GM18511 (cell line): ENCODE measurements around the gene MDM2.

Experiments used
- ATAC-seq: cut with Tn5 transposase; IDR thresholded peaks from one replicate; pipeline ENCODE4 v1.9.1; 2021; ENCODE audit warnings: mild to moderate bottlenecking, moderate library complexity; ENCODE audit not compliant: unreplicated experiment

MDM2 gene

DNA sequence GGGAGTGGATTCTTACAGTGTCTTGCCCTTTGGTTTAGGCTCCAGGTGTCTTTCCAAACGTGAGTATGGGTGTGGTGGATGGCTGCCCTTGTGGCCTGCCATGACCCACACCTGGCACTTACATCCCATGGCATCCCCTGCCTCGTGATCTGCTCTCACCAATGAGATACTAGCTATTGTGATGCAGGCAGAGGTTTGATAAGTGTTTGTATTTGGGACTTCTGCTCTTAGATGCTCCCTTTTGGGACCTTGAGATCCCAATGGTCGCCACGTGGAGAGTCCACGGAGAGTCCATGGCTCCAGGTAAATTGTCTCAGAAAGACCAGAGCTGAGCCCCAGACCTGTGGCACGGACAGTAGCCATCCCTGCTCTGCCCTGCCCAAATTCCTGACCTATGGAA lies 62.5 kb downstream of the MDM2 start:
- ATAC-seq: no peak

- ATAC-seq: no peak
These were observed 63.4 kb downstream of the MDM2 start for GRCh38 chr12:68871396-68871795.

DNA sequence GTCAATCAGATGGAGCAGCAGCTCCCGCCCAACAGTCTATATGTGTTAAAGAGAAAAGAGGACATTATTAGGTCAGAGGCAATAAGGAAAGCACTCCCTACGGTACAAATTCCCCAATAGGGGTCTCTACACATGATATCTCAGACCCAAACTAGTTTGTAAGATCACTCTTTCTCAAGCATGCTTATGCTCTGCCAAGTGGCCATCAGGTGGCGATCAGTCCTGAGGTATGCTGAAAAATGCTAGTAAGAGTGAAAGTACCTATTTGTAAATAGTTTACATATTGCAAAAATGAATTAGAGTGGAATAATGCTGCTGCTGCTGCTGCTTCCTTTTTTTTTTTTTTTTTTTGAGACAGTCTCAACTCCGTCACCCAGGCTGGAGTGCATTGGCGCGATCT lies 63.9 kb downstream of the MDM2 start:
- no peak for ATAC-seq

GRCh38 chr12:68873316-68873715 lies 65.3 kb downstream of the MDM2 start:
- no peak for ATAC-seq

DNA sequence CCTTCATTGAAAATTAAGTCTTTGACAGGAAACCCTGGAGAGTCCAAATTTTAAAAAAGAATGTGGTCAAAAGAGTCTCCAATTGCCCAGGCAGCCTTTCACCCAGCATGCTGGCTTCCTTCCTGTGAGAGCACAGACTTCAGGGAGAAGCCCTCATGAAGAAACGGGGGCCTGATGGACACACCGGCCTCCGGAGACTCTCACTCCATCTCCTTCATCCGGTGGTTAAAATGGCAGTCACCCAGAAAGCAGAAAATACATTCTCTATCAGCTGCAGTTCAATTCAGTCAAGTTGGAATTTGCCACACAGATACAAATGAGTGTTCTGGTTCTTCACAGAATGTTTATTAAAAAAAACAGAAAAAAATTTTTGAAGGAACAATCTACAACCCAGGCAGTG lies 68.5 kb downstream of the MDM2 start:
- ATAC-seq: no peak

GRCh38 chr12:68877583-68877982 lies 69.6 kb downstream of the MDM2 start:
- no peak for ATAC-seq

- ATAC-seq: no peak
These were observed 70.3 kb downstream of the MDM2 start for GRCh38 chr12:68878283-68878682.

DNA sequence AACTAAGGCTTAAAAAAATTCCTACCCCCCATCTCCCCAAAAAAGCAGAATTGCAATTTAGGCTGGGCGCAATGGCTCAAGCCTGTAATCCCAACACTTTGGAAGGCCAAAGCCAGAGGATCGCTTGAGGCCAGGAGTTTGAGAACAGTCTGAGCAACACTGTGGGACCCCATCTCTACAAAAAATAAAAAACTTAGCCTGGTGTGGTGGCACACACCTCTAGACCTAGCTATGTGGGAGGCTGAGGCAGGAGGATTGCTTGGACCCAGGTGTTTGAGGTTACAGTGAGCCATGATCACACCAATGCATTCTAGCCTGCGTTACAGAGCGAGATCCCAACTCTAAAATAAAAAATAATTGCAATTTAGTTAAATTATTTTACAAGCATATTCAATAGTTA lies 70.9 kb downstream of the MDM2 start:
- no peak for ATAC-seq

- no peak for ATAC-seq
These were observed 72.8 kb downstream of the MDM2 start for GRCh38 chr12:68880660-68881325.

DNA sequence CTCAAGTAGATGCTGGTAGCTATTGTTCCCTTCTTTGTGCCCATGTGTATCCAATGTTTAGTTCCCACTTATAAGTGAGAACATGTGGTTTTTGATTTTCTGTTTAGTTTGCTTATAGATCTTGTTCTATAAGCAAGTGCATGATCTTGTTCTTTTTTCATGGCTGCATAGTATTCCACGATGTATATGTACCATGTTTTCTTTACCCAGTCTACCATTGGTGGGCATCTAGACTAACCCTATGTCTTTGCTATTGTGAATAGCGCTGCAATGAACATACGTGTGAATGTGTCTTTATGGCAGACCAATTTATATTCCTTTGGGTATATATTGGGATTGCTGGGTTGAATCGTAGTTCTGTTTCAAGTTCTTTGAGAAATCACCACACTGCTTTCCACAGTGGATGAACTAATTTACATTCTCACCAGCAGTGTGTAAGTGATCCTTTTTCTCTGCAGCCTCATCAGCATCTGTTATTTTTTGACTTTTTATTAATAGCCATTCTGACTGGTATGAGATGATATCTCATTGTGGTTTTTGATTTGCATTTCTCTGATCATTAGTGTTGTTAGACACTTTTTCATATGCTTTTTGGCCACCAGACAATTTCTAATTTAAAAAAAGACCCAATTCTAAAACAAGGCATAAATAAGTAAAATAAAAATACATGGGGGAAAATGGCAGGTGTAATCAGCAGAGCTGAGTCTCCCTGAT lies 74.4 kb downstream of the MDM2 start:
- no peak for ATAC-seq

- ATAC-seq: no peak
These were observed 75.2 kb downstream of the MDM2 start for GRCh38 chr12:68883151-68883550.

DNA sequence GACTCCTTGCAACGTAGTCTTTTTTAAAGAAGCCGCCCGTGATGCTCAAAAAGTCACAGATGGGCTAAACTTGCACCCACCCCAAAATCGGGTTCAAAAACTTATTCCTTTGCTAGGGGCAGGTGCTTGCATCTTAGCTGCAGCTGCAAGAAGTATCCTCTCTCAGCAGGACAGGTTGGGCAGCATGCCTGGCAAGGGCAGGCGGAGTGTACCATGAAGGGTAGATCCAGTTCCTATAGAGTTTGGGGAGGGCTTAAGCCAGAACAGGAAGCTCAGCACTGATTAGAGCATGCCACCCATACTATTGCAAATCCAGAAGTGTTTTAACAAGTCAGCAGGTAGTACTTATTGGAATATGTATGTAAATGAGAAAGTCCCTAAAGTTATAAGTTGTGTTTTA lies 76.3 kb downstream of the MDM2 start:
- ATAC-seq: no peak

- ATAC-seq: no peak
These were observed 77.4 kb downstream of the MDM2 start for GRCh38 chr12:68885381-68885780.

DNA sequence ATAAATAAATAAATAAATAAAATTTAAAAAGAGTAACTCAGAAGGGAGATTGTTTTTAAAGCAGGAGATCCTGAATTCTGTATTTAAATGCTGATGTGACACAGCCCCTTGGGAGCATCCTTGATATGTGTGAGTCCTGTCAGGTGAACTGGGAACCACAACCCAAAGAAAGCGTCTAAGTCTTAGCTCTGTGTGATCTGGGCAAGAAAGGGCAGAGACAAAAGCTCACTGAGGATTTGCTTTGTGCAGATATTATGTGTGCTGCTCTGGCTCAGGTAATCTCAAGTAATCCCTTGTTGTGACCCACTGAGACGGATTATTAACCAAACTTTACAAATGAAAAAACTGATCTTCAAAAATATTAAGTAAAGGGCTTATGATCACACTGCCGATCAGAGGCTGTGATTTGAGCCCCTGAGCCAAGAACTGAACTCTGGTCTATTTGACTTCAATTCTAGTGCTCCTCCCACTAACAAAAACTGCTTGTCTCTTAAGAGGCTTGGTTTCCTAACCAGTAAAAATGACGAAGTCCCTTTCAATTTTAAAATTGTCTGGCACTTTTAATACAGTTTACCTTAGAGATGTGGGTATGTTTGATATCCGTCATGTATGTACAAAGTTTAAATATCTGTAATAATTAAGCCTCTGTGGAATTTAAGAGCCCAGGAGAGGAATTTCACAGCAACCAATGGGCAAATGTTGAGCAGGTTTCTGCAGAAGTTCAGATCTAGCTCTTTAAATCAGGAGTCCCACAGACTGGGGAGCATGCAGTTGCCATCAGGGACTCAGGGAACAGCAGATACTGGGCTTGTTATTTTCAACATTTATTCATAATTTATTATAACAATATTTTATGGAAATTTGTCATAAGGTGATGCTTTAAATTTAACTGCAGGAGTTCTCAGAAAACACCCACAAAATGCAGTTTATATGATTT lies 78.9 kb downstream of the MDM2 start:
- ATAC-seq: no peak

GRCh38 chr12:68887641-68888040 lies 79.7 kb downstream of the MDM2 start:
- ATAC-seq: no peak

GRCh38 chr12:68888243-68888642 lies 80.3 kb downstream of the MDM2 start:
- ATAC-seq: no peak

DNA sequence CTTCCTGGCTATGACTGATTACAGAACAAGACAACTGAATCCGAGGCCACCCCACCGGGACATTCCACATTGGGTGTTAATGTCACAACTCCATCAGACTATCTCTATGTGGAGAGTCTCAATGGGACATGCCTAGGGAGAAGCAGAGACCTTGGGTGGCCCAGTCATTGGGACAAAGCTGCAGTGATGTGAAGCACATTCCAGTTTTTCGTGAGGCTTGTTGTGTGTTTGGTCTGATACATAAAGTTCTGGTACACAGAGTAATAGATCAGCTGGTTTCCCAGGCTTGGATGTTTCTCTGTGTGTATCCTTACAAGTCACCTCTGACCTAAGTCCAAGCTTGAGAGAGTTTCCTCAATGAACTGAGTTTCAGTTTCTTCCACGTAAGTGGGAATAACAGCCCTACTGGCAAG lies 82.7 kb downstream of the MDM2 start:
- ATAC-seq: no peak

GRCh38 chr12:68891141-68891540 lies 83.2 kb downstream of the MDM2 start:
- no peak for ATAC-seq

DNA sequence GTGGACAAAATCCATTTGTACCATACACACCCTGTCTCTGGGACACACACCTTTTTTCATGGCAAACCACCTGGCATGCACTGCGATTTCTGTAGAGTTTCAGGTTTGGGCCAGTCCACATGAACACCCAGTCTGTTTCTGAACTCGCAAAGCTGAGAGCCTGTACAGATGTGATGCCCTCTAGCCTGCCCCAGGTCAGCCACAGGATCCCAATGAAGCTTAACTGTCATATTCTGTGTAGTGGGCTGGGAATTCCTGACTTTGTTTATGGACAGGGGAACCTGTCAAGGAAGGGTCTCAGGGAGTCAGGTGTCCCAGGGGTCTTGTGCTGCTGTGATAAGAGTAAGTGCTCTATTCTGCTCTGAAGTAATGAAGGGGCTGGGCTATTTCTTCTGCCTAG lies 85.2 kb downstream of the MDM2 start:
- ATAC-seq: no peak

- ATAC-seq: no peak
These were observed 85.8 kb downstream of the MDM2 start for GRCh38 chr12:68893741-68894140.

DNA sequence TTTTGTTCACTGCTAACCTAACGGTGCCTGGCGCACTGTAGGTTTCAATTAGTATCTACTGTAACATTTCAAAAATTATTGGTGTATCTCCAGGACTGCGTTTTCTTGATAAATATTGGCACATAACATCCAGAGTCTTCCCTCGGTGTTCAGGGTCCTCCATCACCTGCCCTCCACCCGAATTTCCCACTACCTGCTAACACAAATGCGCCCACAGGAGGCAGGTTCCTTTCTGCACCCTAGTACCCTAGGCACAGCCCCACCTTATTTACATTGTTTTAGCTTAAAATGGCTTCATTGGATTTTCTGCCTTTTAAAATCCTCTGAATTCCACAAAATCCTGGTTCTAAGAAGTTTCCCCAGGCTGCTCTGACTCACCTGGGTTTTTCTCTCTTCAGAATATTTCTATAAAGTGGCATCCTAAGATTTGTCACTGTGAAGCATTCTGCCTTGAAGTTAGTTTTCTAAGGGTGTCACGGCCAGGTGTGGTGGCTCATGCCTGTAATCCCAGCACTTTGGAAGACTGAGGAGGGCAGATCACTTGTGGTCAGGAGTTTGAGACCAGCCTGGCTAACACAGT lies 86.4 kb downstream of the MDM2 start:
- no peak for ATAC-seq
